Loucy (cell line): ENCODE data around the gene C16orf90.

Experiments
- EZH2phosphoT487 ChIP-seq: fragments of 200-600 bp; IDR thresholded peaks from 2 replicates; pipeline ENCODE4 v1.6.1; 2018; ENCODE audit warnings: antibody characterized with exemption, mild to moderate bottlenecking, moderate library complexity, borderline replicate concordance
- TF ChIP-seq, protein P1 (sequence below): fragments of 200-600 bp; sonication (generic); conservative IDR thresholded peaks from 2 replicates; pipeline ENCODE4 v1.5.1; 2014; ENCODE audit warnings: mild to moderate bottlenecking, antibody characterized with exemption, low read length

DNA sequence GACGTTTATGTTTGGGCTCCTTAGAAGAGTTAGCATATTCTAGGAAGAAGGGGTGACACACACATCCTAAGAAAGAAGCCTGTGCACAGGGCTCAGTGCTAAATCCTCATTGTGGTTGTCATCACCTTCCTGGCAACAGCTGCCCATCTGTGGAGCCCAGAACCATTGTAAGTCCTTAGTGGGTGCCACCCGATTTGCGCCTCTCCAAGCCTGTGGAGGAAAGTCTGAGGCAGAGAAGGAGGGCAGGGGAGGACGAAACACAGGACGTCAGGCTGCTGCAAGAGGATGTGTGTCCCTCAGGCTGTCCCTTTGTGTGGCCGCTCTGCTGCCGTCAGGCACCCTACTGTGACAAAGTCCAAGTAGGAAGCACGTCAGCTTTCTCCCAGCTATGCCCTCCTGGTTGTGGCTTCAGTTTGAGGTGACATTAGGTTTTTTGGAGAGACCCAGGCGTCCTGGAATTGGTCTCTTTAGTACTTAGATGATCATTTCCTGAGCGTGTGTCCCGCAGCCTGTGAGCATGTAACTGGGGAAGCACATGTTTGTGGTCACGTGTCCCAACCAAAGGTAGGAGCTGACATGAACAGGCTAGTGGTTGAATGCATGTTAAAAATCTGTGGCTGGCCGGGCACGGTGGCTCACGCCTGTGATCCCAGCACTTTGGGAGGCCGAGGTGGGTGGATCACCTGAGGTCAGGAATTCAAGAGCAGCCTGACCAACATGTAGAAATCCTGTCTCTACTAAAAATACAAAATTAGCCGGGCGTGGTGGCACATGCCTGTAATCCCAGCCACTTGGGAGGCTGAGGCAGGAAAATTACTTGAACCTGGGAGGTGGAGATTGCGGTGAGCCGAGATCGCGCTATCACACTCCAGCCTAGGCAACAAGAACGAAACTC, 16.2 kb upstream of the C16orf90 start:
- TF ChIP-seq, protein P1, sequence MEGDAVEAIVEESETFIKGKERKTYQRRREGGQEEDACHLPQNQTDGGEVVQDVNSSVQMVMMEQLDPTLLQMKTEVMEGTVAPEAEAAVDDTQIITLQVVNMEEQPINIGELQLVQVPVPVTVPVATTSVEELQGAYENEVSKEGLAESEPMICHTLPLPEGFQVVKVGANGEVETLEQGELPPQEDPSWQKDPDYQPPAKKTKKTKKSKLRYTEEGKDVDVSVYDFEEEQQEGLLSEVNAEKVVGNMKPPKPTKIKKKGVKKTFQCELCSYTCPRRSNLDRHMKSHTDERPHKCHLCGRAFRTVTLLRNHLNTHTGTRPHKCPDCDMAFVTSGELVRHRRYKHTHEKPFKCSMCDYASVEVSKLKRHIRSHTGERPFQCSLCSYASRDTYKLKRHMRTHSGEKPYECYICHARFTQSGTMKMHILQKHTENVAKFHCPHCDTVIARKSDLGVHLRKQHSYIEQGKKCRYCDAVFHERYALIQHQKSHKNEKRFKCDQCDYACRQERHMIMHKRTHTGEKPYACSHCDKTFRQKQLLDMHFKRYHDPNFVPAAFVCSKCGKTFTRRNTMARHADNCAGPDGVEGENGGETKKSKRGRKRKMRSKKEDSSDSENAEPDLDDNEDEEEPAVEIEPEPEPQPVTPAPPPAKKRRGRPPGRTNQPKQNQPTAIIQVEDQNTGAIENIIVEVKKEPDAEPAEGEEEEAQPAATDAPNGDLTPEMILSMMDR = no peak
- no peak for TF ChIP-seq EZH2phosphoT487
